SK-MEL-5 (cell line): ENCODE data around the gene XRCC1. TPM values are rescaled to one million over a fixed set of nuclear protein-coding genes. Genes with fewer than 3 reads are reported as not detected.

Experiments used
- DNase-seq: peaks from one replicate; pipeline ENCODE4 v3.0.0-alpha.2; 2016; ENCODE audit warnings: low read depth, low spot score
- in situ Hi-C: cut with HindIII; loops from 2 replicates; pipeline ENCODE4 v1.10.0; 2016; ENCODE audit warnings: low sequenced_read_pairs, high pct_unique_total_duplicates, low pct_unique_long_range_greater_than_20kb
- polyA plus RNA-seq, 2 experiments: library from polyadenylated mRNA; depleted of rRNA; stranded (reverse); fragments of >200 nt; gene quantifications; 2 replicates each; pipeline ENCODE4 v1.2.3, GENCODE V29; 2015
- total RNA-seq: library from RNA; depleted of rRNA; stranded (reverse); fragments of >200 nt; shearing (Covaris generic); gene quantifications from 2 replicates; pipeline ENCODE4 v1.2.3, GENCODE V29; 2014; rRNA removed

The XRCC1 gene
- total RNA-seq, result 12.2 and 13.2 TPM in 2 replicates
- 24.1 and 32.2 TPM in 2 replicates for polyA plus RNA-seq (2015; cell fraction: cytosol; rRNA removed)
- 26.0 and 39.7 TPM in 2 replicates for polyA plus RNA-seq (2015; cell fraction: nucleus; rRNA removed)

- in situ Hi-C loops, result no loop called here
- peak; percentile 99 for DNase-seq
Measured at GRCh38 chr19:43575156-43575950, at the start of gene XRCC1, which contains the start of gene PINLYP. TSS of gene XRCC1 (minus strand) at chr19:43575527. CDS start at chr19:43575458, 69 bp downstream. TSS of gene PINLYP (plus strand) at chr19:43575801. CDS start at chr19:43577192, 1,391 bp downstream.

- peak; percentile 74 for DNase-seq
- in situ Hi-C loops, result no loop called here
Measured at GRCh38 chr19:43624933-43625332, 49.6 kb upstream of the XRCC1 start.

GRCh38 chr19:43623889-43624670 lies 48.8 kb upstream of the XRCC1 start:
- DNase-seq, result no peak
- in situ Hi-C loops, result no loop called here

GRCh38 chr19:43622956-43623355 lies 47.6 kb upstream of the XRCC1 start:
- in situ Hi-C loops, result no loop called here
- DNase-seq, result no peak

- in situ Hi-C loops, result no loop called here
- no peak for DNase-seq
Measured at GRCh38 chr19:43622070-43622469, 46.7 kb upstream of the XRCC1 start.

GRCh38 chr19:43620061-43621001 lies 45.0 kb upstream of the XRCC1 start:
- in situ Hi-C loops, result no loop called here
- DNase-seq, result no peak

- peak; percentile 82 for DNase-seq
- in situ Hi-C loops, result no loop called here
Measured at GRCh38 chr19:43619262-43620060, 44.1 kb upstream of the XRCC1 start, which contains the start of gene ZNF428. TSS of gene ZNF428 (minus strand) at chr19:43619629. CDS start at chr19:43614304, 5,325 bp downstream.

GRCh38 chr19:43618921-43619261 lies 43.6 kb upstream of the XRCC1 start:
- in situ Hi-C loops, result no loop called here

GRCh38 chr19:43616954-43617353 lies 41.6 kb upstream of the XRCC1 start:
- DNase-seq, result no peak

More at GRCh38 chr19:43618921-43619261, 43.6 kb upstream of the XRCC1 start:
- DNase-seq, result peak; percentile 45

GRCh38 chr19:43616306-43616705 lies 41.0 kb upstream of the XRCC1 start:
- no peak for DNase-seq
- in situ Hi-C loops, result no loop called here

More at GRCh38 chr19:43616954-43617353, 41.6 kb upstream of the XRCC1 start:
- in situ Hi-C loops, result no loop called here

- in situ Hi-C loops, result no loop called here
- DNase-seq, result no peak
Measured at GRCh38 chr19:43612374-43612773, 37.0 kb upstream of the XRCC1 start.

GRCh38 chr19:43611788-43612187 lies 36.5 kb upstream of the XRCC1 start, which contains the start of gene SRRM5:
TSS of gene SRRM5 (plus strand) at chr19:43612088. CDS start at chr19:43612122, 34 bp downstream.
- no peak for DNase-seq
- in situ Hi-C loops, result no loop called here

GRCh38 chr19:43610493-43610892 lies 35.2 kb upstream of the XRCC1 start:
- in situ Hi-C loops, result no loop called here
- no peak for DNase-seq

- no peak for DNase-seq
- in situ Hi-C loops, result no loop called here
Measured at GRCh38 chr19:43609872-43610271, 34.5 kb upstream of the XRCC1 start.

GRCh38 chr19:43607238-43608205 lies 32.2 kb upstream of the XRCC1 start:
- in situ Hi-C loops, result no loop called here
- DNase-seq, result no peak
